GM13976 (cell line): ENCODE measurements around the gene DOP1A.
A peak's percentile ranks its signal among the peaks of the same experiment; 100 is the strongest.

Experiments
- DNase-seq: peaks from one replicate; pipeline ENCODE4 v3.0.0; 2012; ENCODE audit warnings: low spot score
- CTCF ChIP-seq: IDR thresholded peaks from 2 replicates; pipeline ENCODE4 v1.5.1; 2012; ENCODE audit warnings: borderline replicate concordance, mild to moderate bottlenecking; ENCODE audit not compliant: insufficient read depth; ENCODE audit errors: extremely low read depth, missing control alignments, control extremely low read depth
- in situ Hi-C: fragments of 300-500 bp; cut with MboI; formaldehyde crosslinking; loops from one replicate; pipeline ENCODE4 v1.12.0; 2022; ENCODE audit warnings: low sequenced_read_pairs, mixed read lengths, inconsistent platforms; ENCODE audit not compliant: unreplicated experiment

Gene DOP1A

GRCh38 chr6:83072726-83073125 is 5.3 kb downstream of the DOP1A start:
- in situ Hi-C loops: no loop called here
- no peak for TF ChIP-seq CTCF
- no peak for DNase-seq

- in situ Hi-C loops: no loop called here
- TF ChIP-seq CTCF: no peak
- no peak for DNase-seq
Measured at GRCh38 chr6:83073615-83074014, 6.1 kb downstream of the DOP1A start.

GRCh38 chr6:83083476-83083875 is 16.0 kb downstream of the DOP1A start:
- no peak for TF ChIP-seq CTCF
- DNase-seq: no peak
- in situ Hi-C loops: no loop called here

GRCh38 chr6:83086751-83087150 is 19.3 kb downstream of the DOP1A start:
- TF ChIP-seq CTCF: no peak
- in situ Hi-C loops: no loop called here
- DNase-seq: peak; percentile 66

GRCh38 chr6:83092756-83093399 is 25.4 kb downstream of the DOP1A start:
- DNase-seq: no peak
- in situ Hi-C loops: no loop called here
- no peak for TF ChIP-seq CTCF

- in situ Hi-C loops: no loop called here
- no peak for DNase-seq
- no peak for TF ChIP-seq CTCF
Measured at GRCh38 chr6:83096791-83097190, 29.3 kb downstream of the DOP1A start.
